D721Med (cell line): ENCODE measurements around the gene MGAT5.

Source experiments
- DNase-seq: peaks from one replicate; pipeline ENCODE4 v3.0.0; 2011; ENCODE audit warnings: low spot score; ENCODE audit not compliant: insufficient read length
- FAIRE-seq: peaks from 2 replicates; lab custom pipeline; 2011; peaks lifted over from hg19 to GRCh38; lab: Jason Lieb, UNC
- TF ChIP-seq, protein P1 (sequence below): IDR thresholded peaks from 2 replicates; pipeline ENCODE4 v1.5.1; 2012; ENCODE audit warnings: mild to moderate bottlenecking, control low read depth; ENCODE audit not compliant: insufficient read depth; ENCODE audit errors: missing control alignments

MGAT5 gene

DNA sequence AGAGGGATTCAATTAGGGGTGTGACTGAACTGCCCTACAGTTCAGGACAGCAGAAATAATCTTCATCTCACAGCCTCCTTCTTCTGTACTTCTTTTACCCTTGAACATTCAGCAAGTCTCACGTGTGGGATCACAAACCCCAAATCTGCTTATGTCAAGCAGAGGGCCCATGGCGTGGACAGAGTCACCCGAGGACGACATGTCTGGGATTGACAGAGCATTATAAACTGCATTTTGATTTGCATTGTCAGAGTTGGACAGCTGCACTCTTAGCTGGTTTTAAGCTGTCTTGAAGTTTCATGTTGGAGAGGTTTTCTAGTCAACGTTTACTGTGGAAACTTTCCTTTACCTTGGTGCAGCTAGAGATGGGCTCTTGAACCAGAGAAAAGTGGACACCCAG is 26.4 kb downstream of the MGAT5 start:
- TF ChIP-seq, protein P1, sequence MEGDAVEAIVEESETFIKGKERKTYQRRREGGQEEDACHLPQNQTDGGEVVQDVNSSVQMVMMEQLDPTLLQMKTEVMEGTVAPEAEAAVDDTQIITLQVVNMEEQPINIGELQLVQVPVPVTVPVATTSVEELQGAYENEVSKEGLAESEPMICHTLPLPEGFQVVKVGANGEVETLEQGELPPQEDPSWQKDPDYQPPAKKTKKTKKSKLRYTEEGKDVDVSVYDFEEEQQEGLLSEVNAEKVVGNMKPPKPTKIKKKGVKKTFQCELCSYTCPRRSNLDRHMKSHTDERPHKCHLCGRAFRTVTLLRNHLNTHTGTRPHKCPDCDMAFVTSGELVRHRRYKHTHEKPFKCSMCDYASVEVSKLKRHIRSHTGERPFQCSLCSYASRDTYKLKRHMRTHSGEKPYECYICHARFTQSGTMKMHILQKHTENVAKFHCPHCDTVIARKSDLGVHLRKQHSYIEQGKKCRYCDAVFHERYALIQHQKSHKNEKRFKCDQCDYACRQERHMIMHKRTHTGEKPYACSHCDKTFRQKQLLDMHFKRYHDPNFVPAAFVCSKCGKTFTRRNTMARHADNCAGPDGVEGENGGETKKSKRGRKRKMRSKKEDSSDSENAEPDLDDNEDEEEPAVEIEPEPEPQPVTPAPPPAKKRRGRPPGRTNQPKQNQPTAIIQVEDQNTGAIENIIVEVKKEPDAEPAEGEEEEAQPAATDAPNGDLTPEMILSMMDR = no peak
- no peak for FAIRE-seq
- DNase-seq = no peak

DNA sequence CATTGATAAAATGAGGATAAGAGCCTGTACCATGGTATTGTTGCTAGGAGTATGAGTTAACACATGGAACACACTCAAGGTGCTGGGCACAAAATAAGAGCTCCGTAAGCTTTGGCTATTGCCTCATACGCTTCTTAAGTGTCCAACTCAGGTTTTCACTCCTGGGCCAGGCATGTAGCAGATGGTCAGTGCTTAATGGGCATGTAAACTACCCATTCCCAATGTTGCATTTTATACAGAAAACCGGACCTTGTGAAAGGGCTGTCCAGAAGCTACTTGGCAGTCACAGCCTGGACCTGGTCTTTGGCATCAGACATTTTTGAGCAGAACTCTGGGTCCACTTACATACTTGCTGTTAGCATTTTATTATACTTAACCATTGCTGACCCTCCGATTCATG is 26.9 kb downstream of the MGAT5 start:
- FAIRE-seq (no peak), DNase-seq (no peak)
- TF ChIP-seq, protein P1 = no peak

DNA sequence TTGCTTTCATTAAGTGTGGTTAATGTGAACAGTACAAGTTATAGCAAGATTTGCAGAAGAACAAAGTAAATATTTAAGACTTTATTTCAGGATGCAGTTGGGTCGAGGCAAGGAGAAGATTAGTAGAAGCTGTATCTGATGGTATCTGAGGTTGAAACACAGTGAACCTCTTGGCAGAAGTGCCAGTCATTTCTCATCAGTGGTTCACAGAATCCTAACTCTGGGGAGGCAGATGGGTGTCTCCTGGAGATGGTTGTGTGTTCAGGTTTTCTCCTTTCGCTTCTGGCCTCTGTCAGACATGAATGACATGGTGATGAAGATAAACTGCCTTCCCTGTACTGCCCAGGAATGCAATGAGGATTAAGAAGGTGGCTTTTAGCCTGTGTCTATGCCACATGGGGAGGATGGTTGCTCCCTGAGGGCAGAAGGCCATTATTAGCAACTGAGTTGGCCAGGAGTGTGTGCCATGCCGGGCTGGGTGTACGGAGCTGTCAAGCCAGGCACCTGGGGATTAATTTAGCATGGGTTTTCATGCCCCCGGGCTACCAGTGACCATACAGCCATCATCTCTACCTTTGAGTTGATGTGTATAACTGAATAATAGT is 28.0 kb downstream of the MGAT5 start:
- FAIRE-seq (no peak), DNase-seq (no peak)
- TF ChIP-seq, protein P1 = no peak

DNA sequence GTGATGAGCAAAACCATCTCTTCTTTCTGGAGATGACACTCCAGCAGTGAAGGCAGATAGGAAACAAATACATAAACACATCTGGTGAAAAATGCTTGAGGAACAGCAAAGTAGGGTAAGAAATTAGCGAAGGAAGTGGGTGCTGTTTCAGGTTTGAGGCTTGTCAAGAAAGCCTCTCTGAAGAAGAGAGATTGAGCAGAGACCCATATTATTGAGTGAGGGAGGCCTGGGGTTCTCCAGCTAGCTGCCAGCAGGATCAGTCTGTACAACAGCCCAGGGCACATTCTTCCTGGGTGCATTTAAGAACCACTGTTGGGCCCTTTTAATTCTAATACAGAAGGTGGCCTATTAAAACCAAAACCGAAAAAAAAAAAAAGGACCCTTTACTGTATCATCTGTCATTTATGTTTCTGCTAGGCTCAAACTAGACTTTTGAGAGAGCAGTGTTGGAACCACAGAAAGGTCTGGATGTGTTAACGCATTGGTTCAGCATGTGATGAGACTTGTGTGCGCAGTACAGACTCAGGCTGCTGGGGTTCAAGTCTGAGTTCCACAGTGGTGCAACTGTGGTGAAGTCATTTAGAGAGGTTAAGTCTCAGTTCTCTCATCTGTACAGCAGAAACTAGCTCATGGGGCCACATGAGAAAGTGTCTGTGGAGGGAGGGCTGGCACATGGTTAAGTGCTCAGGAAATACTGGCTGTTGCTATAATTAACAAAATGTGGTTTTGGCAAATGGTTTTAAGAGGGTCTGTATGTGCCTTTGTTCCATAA is 28.9 kb downstream of the MGAT5 start:
- DNase-seq (no peak), FAIRE-seq (no peak)
- TF ChIP-seq, protein P1 = no peak

DNA sequence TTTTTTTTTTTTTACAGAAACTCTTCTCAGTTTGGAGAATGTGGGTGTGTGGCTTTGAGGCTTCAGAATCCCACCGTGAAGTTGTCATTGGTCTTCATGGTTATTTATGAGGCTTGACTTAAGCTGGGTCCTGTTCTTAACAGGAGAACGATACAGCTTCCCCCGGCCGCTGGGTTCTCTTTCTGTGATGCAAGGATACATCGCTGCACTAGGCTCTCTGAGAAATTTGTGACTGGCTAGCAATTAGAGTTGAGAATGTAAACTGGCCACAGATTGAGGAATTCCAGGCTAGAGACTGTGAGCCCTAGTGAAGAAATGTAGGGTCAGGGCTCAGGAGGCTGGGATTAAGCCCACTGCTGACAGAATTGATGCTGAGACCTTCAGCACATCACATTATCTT is 29.8 kb downstream of the MGAT5 start:
- DNase-seq (no peak), FAIRE-seq (no peak)
- TF ChIP-seq, protein P1 = no peak

DNA sequence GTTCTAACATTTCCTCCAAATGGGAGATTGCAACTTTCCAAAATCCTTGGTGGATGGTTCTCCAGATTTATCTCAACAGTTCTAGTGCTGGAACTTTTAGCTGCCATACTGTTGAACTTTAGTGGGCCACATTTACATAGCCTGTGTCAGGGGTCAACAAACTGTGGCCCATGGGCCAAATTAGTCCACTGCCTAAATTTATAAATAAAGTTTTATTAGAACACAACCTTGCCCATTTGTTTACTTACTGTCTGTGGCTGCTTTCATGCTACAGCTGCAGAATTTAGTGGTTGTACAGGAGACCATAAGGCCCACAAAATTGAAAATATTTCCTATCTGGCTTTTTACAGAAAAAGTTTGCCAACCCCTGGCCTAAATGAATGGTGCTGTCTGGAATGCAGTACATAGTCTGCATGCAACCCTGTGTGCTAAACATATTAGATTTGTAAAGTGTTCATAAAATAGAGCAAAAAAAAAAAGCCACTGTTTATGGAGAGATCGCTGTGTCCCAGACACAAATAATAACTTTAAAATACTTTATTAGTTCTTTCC is 30.3 kb downstream of the MGAT5 start:
- FAIRE-seq = no peak
- no peak for DNase-seq
- TF ChIP-seq, protein P1 = no peak

DNA sequence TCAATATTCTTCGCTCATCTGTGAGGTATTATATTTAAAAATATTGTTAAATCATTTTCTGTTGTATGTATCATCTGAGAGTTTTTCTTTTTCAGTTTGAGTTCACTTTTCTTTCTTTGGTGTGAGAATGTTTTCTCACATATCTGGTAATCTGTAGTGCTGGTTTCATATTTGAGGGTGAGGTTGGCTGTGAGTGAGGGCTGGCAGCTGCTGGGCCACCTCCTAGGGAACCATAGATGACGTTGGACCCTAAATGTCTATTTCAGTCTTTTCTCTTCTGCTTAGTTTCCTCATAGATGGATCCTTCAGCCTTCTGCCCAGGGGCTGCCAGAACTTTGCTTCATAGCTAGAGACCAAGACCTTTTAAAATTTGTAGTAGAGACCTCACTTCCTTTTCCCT is 33.5 kb downstream of the MGAT5 start:
- FAIRE-seq (no peak), DNase-seq (no peak)
- TF ChIP-seq, protein P1 = no peak
